ENCODE measurements around the gene NUDCD3. TPM values are rescaled to one million over a fixed set of nuclear protein-coding genes. Genes with fewer than 3 reads are reported as not detected.

NUDCD3 gene
- total and polyA plus RNA-seq, 2 of the 8 experiments (the other 6 are each of a cell fraction or from before 2014, with no cell fraction given), result 35.2 to 93.7 TPM

DNA sequence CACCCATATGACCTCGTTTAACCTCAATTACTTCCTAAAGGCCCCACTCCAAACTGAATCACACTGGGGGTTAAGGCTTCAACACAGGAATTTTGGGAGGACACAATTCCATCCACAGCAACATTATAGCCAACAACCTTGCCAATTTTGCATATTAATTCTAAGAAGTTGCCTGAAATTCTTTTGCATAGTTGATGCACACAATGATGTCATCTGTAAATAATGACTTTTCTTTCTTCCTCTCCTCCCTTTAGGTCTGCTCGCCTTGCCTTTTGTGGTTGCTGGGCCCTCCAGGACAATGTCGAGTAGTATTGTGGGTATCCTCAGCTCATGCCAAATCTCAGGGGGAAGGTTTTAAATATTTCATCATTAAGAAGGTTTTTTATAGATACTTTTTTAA is 149.1 kb downstream of the NUDCD3 start:
- DNase-seq (ENCODE audit: low read depth in 1 of 2, low spot score in 2 of 2) (no peak), FAIRE-seq (no peak)
- POLR2A ChIA-PET (ENCODE audit: partially characterized antibody), result no interaction called here
- Histone ChIP-seq H3K23ac (ENCODE audit: insufficient read length) (no peak overlapping the region), H3K4me3 (ENCODE audit: extremely low read depth in 1 of 4, insufficient read depth in 2 of 4, low read depth in 3 of 4, low read length in 4 of 4) (no peak overlapping the region), H4K91ac (replicated peaks; ENCODE audit: insufficient read length, low read length) (no peak overlapping the region), H3K79me2 (ENCODE audit: control insufficient read depth in 1 of 2, insufficient read depth in 2 of 2, low read length in 2 of 2) (no peaks in the 10 kb centered on the region), H2BK20ac (ENCODE audit: low read length) (no peak overlapping the region), H2BK120ac (replicated peaks; ENCODE audit: low read depth, low read length) (no peak overlapping the region), H2AFZ (ENCODE audit: low read length) (no peak overlapping the region), H3K14ac (ENCODE audit: insufficient read length) (no peak overlapping the region), H2BK12ac (ENCODE audit: low read depth, low read length) (no peak overlapping the region), H3K36me3 (ENCODE audit: control insufficient read depth in 2 of 4, insufficient read depth in 4 of 4, low read length in 3 of 4) (no peaks in the 10 kb centered on the region), H3K23me2 (ENCODE audit: low read depth, low read length) (no peaks in the 10 kb centered on the region), H3K9me3 (ENCODE audit: insufficient read depth in 2 of 2, low read depth in 1 of 2, low read length in 1 of 2) (peaks cover 5 to 12% of the 10 kb centered on the region in 2 experiments; a peak in 2 of 4 replicates), H4K5ac (ENCODE audit: insufficient read length, low read depth, low read length) (no peak overlapping the region), H3K4me2 (ENCODE audit: insufficient read depth in 1 of 2, low read depth in 2 of 2, low read length in 2 of 2) (no peak overlapping the region), H2BK5ac (ENCODE audit: low read depth, low read length) (no peak overlapping the region), H3K27me3 (replicated peaks in 1 of 4; ENCODE audit: control insufficient read depth in 3 of 4, extremely low read depth in 1 of 4, insufficient read depth in 3 of 4, low read length in 3 of 4) (no peaks in the 10 kb centered on the region), H3K4ac (replicated peaks; ENCODE audit: insufficient read length, low read depth, low read length) (no peak overlapping the region), H3K56ac (replicated peaks; ENCODE audit: insufficient read length, low read depth, low read length) (no peak overlapping the region), H3K9ac (replicated peaks in 1 of 4; ENCODE audit: extremely low read depth in 1 of 4, low read depth in 3 of 4, low read length in 3 of 4) (no peak overlapping the region), H3K79me1 (ENCODE audit: low read depth, low read length) (no peaks in the 10 kb centered on the region), H3K27ac (ENCODE audit: low read depth, low read length) (no peak overlapping the region), H4K8ac (ENCODE audit: extremely low read depth, insufficient read depth, low read length) (no peak overlapping the region), H3K4me1 (replicated peaks in 1 of 4; ENCODE audit: control insufficient read depth in 3 of 4, insufficient read depth in 4 of 4, low read length in 3 of 4) (no peaks in the 10 kb centered on the region), H2AK5ac (ENCODE audit: low read depth, low read length) (no peak overlapping the region), H3K18ac (ENCODE audit: extremely low read depth, low read length) (no peak overlapping the region), H4K20me1 (replicated peaks in 1 of 2; ENCODE audit: control insufficient read depth in 1 of 2, insufficient read depth in 2 of 2, low read length in 2 of 2) (no peaks in the 10 kb centered on the region), H2BK15ac (ENCODE audit: low read length) (no peak overlapping the region)
- 82% methylated on average over 3 of the region's 3 CpGs; no CpG with 5 or more reads in 1 of the 2 experiments for WGBS, 2 experiments (ENCODE audit: extremely low coverage in 1 of 2, insufficient coverage in 1 of 2, insufficient read length in 1 of 2, insufficient replicate concordance in 2 of 2, low coverage in 1 of 2, low lambda C conversion rate in 2 of 2, missing lambda C conversion rate in 1 of 2)
- CTCF ChIA-PET (ENCODE audit: partially characterized antibody), result no interaction called here
- TF ChIP-seq RFX5 (IDR thresholded peaks at IDR 0.05; ENCODE audit: borderline replicate concordance, low read depth, low read length) (no peak), POLR2AphosphoS5 (IDR thresholded peaks at IDR 0.05; ENCODE audit: low read depth, low read length) (no peak), TEAD4 (IDR thresholded peaks at IDR 0.05; ENCODE audit: low read depth, low read length) (no peak), CTBP2 (IDR thresholded peaks at IDR 0.05; ENCODE audit: borderline replicate concordance, insufficient read depth, insufficient read length, low read length) (no peak), SP2 (IDR thresholded peaks at IDR 0.05; ENCODE audit: low read length) (no peak), KDM5A (IDR thresholded peaks at IDR 0.05; ENCODE audit: low read length) (no peak), SAP30 (IDR thresholded peaks at IDR 0.05; ENCODE audit: insufficient read depth, insufficient replicate concordance, low read length) (no peak), CBX8 (IDR thresholded peaks at IDR 0.05; ENCODE audit: borderline replicate concordance, low read depth, low read length) (no peak)
- TF ChIP-seq, protein P1, sequence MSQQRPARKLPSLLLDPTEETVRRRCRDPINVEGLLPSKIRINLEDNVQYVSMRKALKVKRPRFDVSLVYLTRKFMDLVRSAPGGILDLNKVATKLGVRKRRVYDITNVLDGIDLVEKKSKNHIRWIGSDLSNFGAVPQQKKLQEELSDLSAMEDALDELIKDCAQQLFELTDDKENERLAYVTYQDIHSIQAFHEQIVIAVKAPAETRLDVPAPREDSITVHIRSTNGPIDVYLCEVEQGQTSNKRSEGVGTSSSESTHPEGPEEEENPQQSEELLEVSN (IDR thresholded peaks at IDR 0.05), result no peak

Data from H1 (cell line).